GM21447 (cell line): Measurements from ENCODE around the gene ECHS1.
A peak's percentile ranks its signal among the peaks of the same experiment; 100 is the strongest.

Experiments used
- ATAC-seq: cut with Tn5 transposase; IDR thresholded peaks from one replicate; pipeline ENCODE4 v1.9.1; 2021; ENCODE audit not compliant: unreplicated experiment

The ECHS1 gene

DNA sequence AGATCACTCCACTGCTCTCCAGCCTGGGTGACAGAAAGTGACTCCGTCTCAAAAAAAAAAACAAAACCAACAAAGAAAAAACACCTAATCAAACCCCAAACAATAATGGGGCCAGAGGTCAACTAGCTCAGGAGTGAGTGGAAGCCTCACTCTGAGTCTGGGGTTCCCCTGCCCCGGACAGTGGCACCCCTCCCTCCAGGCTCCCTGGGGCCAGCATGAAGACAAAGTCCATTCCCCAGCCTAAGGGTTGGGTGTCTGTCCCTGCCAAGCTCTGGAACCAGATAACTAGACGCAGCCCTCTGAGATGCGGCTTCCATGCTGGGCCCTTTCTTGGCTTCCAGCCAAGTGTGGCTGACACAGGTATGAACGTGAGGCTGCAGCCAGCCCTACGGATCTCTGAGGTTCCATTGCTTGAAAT lies 13.6 kb downstream of the ECHS1 start:
- no peak for ATAC-seq

DNA sequence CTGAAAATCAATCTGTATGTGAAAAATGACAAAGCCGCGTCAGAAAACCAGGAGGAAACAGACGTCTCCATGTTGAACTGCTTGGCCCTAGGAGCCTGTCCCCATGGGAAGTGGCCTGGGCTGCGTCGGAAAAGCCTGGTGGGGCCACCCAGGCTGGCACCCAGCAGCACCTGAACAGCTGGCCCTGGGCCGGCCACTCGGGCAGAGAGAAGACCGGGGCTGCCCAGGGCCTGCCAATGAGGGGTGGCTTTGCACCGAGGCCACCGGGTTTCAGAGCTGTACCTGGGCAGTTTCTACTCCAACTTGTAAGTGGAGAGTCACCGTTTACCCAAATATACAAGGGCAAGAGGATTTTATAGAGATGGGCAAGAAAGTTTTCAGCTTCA lies 14.2 kb downstream of the ECHS1 start:
- no peak for ATAC-seq

DNA sequence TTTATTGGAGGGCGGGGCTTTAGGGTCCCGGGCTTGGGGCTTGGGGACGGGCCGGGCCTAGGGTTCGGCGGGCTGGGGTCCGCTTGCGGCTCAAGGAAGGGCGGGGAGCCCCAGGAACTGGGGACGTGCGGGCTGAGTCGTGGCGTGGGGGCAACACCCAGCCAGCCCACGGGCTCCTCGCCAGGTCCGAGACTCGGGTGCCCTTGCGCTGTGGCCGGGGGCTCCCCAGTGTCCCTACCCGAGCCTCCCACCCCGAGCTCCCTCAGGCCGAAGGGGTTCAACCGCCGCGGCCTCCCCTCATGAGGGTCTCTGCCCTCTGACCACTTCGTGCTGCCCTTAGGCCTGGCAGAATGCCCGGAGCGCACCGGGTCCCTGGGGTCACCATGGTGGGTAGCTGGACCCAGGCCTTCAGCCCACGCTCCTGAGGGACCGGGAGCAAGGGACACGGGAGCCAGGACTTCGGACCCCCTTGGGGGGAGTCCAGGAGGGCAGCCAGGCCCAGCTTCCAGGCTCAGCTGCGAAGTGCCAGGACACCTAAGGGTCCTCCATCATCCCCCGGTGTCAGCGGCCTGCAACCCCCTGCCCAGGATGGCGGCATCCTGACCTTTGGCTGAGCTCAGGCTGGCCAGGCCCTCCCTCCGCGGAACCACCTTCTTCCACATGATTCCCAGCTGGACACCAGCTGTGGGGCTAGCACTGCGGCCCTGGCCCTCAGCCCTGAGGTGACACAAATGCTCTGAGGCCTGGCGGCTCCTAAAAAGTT lies 14.8 kb downstream of the ECHS1 start:
- no peak for ATAC-seq

DNA sequence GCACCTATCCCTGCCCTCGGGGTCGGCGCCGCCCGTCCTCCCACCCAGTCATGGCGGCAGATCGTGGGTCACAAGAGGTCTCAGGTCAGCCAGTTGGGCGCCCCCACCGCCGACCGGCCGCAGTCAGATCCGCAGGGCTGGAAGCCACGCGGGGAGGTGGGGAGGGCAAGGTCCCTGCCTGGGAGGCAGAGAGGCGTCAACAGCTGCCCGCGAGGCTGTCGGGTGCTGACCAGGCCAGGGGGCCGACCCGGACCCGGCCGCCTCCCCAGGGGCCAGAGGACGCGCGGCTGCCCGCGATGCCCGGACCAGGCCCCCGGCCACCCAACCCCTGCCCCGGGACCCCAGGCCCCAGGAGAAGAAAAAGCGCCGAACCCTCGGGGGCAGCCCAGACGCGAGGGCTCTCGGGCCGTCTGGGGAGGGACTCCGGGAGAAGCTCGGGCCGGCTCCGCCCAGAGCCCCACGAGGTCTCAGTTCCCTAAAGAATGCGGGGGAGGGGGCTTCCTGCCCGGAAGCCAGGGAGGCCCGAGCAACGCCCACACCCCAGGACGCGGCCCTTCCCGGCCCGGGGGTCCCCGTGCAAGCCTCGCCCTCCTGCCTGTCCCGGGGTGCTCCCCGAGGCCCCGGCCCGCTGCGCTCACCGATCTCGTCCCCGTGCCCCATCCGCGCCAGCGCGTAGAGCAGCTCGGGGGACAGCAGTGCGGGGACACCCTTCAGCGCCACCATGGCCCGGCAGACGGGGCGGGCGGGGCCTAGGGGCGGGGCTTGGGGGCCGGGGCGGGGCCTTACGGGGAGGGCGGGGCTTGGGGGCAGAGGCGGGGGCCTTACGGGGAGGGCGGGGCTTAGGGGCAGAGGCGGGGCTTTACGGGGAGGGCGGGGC lies 15.6 kb downstream of the ECHS1 start, which contains the start of gene FUOM:
TSS of gene FUOM (minus strand) at position 735 of the 877 bp plus-strand sequence. CDS start at position 723, 12 bp downstream.
- peak; percentile 62 for ATAC-seq

DNA sequence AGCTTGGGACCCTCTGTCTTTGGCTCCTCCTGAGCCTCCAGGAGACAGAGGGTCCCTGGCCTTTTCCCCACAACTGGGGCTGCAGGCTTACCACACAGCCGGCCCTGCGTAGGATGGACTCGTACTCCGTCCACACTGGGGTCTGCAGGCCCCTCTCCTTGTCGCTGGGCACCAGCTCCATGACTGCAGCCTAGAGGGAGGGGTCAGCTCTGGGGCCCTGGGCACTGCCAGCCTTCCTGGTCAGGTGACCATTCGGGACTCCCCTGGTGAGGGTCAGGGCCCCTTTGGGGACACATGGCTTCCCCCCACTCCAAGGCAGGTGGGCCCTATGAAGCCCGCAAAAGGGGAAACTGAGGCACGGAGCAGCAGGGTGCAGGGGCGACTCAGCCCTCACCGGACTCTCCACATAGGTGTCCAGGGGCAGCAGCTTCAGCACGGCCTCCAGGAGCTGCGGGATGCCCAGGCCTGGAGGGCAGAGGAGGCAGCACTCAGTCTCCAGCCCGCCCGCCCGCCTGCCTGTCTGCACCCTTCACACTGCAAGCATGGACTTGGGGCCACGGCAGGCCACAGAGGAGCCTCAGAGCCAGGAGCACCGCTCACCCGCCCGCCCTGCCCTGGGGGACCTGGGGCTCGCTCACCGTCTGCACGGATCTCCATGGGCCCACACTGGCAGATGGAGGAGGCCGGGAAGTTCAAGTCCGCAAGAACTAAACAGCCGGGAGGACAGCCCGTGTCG lies 16.4 kb downstream of the ECHS1 start:
- no peak for ATAC-seq

DNA sequence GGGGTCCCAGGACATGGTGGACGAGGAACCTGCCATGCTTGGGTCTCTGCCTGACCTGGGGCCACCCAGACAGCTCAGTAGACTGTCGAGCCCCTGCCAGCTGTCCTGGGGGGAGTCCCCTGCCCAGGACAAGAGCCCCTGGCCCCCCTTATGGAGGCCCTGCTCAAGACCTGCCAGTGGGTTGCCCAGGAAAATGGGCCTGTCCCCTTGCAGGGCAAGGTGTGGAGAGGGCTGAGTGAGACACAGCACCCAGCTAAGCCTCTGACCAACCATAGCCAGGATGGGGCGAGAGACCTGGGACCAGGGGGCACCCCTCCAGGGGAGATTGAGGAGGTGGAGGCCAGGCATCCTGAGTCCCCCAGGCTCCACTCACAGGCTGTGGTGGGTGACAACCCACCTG lies 17.2 kb downstream of the ECHS1 start:
- ATAC-seq: no peak

DNA sequence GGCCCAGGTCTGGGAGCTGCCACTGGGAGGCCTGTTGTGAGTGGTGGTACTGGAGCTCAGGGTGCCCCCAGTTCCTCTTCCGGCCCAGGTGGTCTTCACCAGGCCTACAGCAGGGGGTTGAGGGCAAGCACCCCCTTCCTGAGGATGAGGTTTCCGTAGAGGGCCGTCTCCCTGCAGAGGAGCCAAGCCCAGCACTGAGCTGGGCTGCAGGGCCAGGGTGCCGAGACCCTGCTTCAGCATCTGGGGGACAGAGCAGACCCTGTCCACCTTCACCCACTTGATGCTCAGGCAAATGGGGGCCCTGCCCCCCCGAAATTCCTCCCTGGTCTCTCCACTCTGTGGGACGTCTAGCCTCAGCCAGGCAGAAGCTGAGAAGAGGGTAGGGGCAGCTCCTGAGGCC lies 17.9 kb downstream of the ECHS1 start:
- no peak for ATAC-seq

DNA sequence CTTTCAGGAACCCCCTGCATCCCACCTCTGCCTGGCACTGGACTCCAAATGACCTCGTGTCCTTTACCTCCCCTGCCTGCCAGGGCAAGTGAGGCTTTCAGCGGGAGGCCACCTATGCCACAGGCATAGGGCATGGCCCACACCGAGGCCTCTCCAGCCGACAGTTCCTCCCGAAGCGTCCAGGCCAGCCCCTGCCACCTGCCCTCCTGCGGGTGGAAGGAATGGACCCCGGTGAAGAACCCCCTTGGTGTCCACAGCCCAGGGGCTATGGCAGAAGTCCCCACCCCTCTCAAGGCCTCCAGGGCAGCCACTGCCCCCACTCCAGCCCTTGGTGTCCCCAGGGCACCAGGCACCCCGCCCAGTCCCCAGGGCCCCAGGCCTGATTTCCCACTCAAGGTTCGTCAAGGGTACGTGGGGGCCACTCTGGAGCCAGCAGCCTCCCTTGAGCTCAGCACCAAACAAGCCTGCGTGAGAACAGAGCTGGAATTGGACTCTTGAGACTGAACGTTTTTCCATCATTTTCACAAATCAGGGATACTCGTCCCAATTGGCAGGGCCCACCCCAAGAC lies 18.4 kb downstream of the ECHS1 start:
- ATAC-seq: no peak

DNA sequence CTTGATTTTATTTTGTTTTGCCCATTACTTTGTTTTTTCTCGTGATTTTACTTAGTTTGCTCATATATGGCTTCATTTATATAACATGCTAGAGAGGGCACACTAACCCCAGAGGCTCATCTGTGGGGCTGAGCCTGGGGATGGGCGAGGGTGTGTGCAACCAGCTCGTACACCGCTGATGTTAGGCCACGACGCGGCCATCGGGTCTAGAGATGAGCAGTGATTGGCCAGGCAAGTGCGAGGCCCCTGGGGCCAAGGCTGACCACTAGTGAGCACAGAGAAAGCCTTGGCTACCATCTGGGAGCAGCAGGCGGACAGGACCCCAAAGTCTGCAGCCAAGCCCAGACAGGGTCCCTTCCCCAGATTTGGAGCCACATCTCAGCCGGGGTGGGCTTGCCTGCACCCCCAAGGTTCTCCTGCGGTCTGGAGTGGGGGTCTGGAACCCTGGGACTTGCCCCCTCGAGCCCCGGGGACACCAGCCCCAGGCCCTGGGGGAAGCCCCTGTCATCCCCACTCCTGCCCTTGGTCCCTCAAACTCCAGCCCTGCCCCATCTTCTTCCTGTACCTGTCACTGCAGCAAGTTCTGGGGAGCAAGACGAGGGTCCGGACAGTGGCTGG lies 19.1 kb downstream of the ECHS1 start:
- no peak for ATAC-seq

DNA sequence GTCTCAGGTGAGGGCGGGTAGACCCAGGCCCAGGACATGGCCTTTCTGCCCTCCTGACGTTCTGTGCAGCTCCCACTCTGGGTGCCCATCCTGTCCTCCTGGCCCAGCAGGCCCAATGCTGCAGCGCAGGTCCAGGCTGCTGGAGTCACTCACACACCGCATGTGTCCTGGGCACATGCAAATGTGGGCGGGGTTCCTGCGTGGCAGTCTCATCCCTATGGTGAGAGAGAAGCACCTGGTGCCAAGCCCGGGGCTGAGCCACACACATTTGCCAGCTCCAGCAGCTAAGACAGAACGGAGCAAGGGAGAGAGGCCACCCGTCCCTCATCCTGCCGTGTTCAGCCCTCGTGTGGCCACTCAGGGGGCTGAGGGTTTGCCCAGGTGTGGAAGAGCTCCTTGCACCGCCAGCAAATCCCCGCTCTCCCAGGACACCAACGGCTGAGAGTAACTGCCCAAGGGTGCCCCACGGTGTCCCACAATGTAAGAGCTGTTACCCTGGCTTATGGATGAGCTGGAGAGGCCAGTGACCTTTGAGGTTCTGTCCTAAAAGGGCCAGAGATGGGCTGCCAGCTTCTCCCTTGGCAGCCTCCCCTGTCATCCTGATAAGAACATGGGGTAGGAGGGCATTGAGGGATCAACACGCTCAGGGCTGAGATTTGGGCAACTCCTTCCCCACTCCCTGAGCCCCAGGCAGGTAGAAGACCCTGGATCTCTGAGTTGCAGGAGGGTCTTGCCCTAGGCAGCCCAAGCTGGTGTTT lies 19.8 kb downstream of the ECHS1 start:
- ATAC-seq: no peak

DNA sequence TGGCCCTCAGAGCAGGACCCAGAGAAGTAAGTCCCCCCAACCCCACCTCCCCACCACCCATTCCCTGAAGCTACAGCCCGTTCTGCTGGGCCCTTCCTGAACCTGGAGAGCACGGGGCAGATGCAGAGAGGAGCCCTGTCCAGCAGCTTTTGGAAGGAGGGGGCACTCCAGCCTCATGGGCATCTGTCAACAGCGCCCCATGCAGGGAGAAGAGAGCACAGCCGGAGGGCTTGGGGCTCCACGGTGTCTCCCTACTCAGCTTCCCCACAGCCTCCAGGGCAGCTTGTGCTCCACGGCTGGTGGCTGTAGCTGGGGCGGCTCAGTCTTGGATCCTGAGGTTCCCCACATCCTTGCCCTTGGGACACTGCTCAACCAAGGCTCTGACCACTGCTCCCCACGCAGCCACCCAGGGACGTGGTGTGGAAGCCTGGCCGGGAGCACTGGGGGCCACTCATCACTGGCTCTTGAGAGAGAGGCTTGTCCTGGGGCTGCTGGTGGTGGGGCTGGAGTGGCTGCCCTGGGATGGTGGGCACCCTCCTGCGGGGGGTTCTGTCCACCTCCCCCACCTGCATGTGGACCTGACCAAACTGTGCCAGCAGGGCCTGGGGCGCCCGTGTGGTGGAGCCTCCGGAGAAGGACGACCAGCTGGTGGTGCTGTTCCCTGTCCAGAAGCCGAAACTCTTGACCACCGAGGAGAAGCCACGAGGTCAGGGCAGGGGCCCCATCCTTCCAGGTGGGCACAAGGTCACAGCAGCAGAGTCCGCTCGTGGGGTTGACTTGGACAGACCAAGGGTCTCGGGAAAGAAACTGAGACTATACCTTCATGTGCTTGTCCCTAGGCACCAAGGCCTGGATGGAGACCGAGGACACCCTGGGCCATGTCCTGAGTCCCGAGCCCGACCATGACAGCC lies 21.5 kb downstream of the ECHS1 start:
- no peak for ATAC-seq

DNA sequence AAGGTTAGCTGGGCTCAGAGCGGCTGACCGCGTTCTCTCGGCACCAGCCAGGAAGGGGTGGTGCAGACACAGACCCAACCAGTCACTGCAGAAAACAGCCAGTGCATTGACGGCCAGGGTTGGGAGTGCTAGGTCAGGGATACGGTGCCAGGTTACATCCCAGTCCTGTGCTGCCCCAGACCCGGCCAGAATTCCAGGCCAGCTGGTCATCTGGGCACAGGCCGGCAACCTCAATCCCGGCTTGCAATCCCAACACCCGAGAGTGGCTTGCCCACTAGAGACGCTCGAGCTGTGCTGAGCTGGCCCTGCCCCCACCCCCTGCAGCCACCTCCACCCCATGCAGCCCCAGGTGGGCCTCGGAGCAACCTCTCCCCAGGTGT lies 22.2 kb downstream of the ECHS1 start:
- no peak for ATAC-seq

DNA sequence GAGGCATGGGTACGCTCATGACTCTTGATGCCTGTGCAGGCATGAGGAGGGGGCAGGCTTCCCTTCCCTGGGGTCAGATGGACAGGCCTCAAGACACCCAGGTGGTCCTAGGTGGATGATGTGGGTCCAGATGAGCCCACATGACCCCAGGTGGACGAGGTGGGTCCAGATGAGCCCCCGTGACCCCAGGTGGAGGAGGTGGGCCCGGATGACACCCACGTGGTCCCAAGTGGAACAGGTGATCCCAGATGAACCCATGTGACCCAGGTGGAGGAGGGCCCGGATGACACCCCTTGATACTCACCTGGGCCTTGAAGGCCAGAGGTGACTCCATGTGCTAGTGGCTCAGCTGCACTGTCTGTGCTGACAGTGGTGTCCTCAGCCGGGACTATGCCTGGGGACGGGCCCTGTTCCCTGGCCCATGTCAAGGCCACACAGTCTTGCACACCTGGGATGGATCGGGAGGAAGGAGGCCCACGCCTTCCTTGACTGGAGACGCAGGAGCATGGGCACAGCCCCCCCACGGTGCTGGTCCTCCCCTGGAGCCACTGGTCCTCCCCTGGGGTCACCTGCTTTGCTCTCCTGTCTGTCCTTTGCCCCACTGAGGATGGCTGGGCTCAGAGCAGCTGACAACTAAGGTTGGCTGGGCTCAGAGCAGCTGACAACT lies 22.7 kb downstream of the ECHS1 start:
- ATAC-seq: no peak

DNA sequence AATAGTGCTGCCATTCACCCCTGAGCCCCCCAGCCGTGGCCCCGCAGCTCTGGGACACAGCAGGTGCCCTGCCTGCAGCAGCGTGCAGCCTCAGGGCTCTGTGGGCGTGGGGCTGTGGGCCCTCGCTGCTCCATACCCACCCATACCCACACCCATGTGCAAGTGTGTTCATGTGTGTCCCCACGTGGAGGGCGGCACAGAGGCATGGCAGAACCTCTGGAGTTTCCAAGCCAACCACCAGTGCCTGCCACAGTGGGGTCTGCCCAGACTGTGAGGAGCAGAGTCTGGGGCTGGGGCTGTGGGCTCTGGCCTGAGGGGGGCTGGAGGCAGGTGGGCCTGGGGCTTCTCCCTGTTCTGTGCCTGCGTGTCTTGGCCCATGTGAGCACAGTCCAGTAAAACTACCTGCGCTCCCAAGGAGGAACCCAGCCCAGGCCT lies 23.6 kb downstream of the ECHS1 start:
- ATAC-seq: no peak

DNA sequence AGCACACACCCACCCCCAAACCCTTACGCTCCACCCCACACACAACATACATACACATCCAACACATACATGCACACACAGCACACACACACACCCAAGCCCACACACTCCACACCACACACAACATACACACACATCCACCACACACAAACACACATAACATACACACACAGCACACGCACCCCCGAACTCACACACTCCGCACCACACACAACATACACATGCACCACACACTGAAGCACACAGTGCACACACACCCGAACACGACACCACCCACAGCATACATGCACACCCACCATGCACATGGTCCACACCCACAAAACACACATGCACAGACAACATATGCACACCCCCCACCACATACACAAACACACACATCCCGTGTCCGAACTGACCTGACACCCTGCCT lies 24.0 kb downstream of the ECHS1 start:
- ATAC-seq: no peak

DNA sequence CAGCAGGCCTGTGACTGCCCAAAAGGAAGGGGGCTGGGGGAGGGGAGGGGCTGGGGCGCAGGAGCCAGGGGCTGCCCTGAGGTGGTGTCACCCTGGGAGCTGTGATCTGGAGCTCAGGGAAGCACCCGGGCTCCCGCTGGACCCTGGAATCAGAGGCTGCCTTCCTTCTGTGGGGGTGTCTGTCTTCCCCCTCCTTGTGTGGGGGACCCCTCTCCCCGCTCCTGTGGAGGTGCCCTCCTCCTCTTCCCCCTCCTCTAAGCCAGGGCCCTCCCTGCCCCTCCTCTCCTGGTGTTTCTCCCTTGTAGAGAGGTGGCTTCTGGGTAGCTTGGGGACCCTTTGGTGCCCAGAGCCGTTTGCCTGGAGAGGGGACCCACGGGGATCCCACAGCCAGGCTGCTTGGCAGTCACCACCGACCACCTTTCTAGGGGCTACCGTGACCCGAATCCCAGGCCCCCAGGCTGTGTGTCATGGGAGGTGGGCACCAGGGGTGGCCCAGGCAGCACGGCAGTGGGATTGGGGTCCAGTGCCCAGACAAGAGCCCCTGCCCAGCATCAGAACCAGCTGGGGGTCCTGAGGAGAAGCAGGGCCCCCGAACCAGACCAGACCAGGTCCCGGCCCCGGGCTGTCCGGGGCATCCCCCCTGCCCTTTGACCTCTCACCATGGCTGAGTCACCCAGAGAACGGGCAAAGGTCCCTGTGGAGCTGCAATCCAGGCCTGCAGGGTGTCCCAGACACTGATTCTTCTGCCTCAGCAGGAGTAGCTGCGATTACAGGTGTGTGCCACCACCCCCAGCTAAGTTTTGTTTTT lies 25.2 kb downstream of the ECHS1 start:
- ATAC-seq: no peak

DNA sequence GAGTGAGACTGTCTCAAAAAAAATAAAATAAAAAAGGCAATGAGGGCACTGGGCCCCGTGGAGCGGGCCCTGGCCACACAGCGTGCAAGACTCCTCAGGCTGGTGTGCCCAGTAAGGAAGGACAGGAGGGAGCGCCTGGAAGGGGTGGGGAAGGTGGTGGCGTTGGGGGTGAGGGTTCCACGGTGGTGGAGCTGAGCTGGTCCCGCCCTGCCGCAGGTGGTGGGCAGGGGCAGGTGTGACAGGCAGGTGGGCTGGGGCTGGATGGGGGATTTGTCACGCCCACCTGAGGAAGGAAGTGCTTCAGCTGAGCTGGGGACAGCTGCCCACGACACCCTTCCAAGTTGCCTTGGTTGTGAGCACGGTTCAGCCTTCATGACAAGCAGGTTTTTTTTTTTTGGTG lies 26.7 kb downstream of the ECHS1 start:
- no peak for ATAC-seq

DNA sequence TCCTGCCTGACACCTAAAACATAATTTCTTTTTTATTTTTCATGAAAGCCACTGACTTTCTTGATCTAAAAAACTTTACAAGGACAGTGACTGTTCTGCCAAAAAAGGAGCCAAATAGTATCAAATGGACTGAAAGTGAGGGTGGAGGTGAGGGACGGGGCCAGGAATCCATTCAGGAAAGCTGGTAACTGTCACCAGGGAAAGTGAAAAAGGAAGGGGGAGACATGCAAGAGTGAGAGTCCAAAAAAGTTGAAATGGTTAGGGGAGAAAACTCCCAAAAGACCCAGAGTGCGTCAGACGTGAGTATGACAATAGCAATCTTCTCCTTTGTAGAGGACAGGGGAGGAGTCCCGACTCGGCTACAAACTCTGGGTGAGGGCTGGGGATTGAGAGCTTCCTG lies 28.9 kb downstream of the ECHS1 start:
- ATAC-seq: no peak
